ENCODE results near the gene OXSM.

DNA sequence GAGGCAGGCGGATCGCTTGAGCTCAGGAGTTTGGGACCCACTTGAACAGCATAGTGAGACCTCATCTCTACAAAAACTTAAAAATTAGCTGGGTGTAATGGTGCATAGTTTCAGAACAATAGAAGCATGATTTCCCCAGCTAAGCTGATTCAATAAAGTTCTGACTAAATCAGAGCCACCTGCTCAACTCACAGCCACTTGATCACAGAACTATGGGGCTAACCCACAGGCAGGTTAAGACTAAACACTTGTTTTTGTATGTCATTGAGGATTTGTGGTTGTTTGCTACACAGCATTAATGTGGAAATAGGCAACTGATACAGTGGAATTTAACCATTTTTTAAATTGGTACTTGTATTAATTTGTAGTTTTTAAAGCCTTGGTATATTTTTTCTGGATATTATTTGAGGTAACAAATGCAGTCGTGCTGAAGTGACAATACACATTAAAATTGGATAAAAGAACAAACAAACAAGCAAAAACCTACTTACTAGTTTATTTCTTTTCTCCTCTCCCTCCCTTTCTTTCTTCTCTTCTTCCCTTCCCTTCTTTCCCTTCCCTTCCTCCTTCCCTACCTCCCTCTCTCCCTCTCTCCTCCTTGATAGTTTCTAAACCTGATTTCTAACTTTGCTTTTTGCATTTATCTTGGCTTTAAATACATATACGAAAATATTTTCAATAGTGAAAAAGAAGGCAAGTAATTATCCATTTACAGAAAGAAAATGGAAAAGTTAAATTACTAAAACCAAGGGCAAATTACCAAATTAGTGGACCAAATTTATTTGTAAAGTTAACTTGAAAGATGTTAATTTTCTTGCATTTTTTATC lies 32.1 kb downstream of the OXSM start:
- TF ChIP-seq, protein P1, sequence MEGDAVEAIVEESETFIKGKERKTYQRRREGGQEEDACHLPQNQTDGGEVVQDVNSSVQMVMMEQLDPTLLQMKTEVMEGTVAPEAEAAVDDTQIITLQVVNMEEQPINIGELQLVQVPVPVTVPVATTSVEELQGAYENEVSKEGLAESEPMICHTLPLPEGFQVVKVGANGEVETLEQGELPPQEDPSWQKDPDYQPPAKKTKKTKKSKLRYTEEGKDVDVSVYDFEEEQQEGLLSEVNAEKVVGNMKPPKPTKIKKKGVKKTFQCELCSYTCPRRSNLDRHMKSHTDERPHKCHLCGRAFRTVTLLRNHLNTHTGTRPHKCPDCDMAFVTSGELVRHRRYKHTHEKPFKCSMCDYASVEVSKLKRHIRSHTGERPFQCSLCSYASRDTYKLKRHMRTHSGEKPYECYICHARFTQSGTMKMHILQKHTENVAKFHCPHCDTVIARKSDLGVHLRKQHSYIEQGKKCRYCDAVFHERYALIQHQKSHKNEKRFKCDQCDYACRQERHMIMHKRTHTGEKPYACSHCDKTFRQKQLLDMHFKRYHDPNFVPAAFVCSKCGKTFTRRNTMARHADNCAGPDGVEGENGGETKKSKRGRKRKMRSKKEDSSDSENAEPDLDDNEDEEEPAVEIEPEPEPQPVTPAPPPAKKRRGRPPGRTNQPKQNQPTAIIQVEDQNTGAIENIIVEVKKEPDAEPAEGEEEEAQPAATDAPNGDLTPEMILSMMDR (IDR thresholded peaks at IDR 0.05), result no peak
- no peak for TF ChIP-seq POLR2A (IDR thresholded peaks at IDR 0.05; ENCODE audit: low read depth)

Measured in esophagus muscularis mucosa (tissue), 3 donors.